Fibroblast of mammary gland (primary cell): ENCODE results near the gene SOX10.

Source experiments
- DNase-seq: peaks from one replicate; pipeline ENCODE4 v3.0.0-alpha.2; 2010; ENCODE audit warnings: low read depth
- H3K4me3 ChIP-seq: 2 replicates; pipeline ENCODE4 v1.5.1; 2011; ENCODE audit warnings: low read depth, mild to moderate bottlenecking, low read length, moderate library complexity; ENCODE audit not compliant: control insufficient read depth
- CTCF ChIP-seq: conservative IDR thresholded peaks from 2 replicates; pipeline ENCODE4 v1.5.1; 2011; ENCODE audit warnings: low read depth, low read length, inconsistent platforms; ENCODE audit not compliant: control insufficient read depth, insufficient read depth

SOX10 gene

GRCh38 chr22:37926771-37927636, 57.4 kb downstream of the SOX10 start:
- DNase-seq, result no peak
- H3K4me3 ChIP-seq, result no peak overlapping the region
- TF ChIP-seq CTCF, result no peak

GRCh38 chr22:37926358-37926757, 58.0 kb downstream of the SOX10 start:
- no peak overlapping the region for H3K4me3 ChIP-seq
- no peak for TF ChIP-seq CTCF
- no peak for DNase-seq

GRCh38 chr22:37925767-37926166, 58.6 kb downstream of the SOX10 start:
- DNase-seq, result no peak
- H3K4me3 ChIP-seq, result no peak overlapping the region
- TF ChIP-seq CTCF, result no peak

GRCh38 chr22:37925330-37925729, 59.0 kb downstream of the SOX10 start:
- no peak for DNase-seq
- TF ChIP-seq CTCF, result no peak
- H3K4me3 ChIP-seq, result no peak overlapping the region

- no peak overlapping the region for H3K4me3 ChIP-seq
- DNase-seq, result no peak
- no peak for TF ChIP-seq CTCF
Measured at GRCh38 chr22:37924386-37925065, 59.8 kb downstream of the SOX10 start.

- DNase-seq, result no peak
- TF ChIP-seq CTCF, result no peak
- H3K4me3 ChIP-seq, result no peak overlapping the region
Measured at GRCh38 chr22:37923927-37924326, 60.4 kb downstream of the SOX10 start.
